Endothelial cell of umbilical vein (primary cell): ENCODE data around the gene PLEKHO1. TPM values are rescaled to one million over a fixed set of nuclear protein-coding genes. Genes with fewer than 3 reads are reported as not detected.
"Not testable (repeated sequence)": the region's sequence is repeated elsewhere in the genome, so short reads cannot be mapped to it uniquely, and the experiment has no call there.

Experiments
- BruUV-seq: library from RNA; stranded (reverse); fragments of 400-500 nt; replicated peaks from 2 replicates; lab custom pipeline; 2021; lab: Mats Ljungman, UMichigan
- CTCF ChIA-PET: fragments of 300-600, 350-600 bp; sonication (Branson Sonifier 250); formaldehyde crosslinking; loops from one replicate; lab custom pipeline; 2021; ENCODE audit warnings: antibody characterized with exemption, inconsistent platforms; lab: Charles Lee
- POLR2A ChIA-PET: fragments of 300-600, 350-600 bp; sonication (Branson Sonifier 250); formaldehyde crosslinking; loops from one replicate; lab custom pipeline; 2021; ENCODE audit warnings: antibody characterized with exemption, inconsistent platforms; lab: Charles Lee
- DNase-seq: peaks from one replicate; pipeline ENCODE4 v3.0.0-alpha.2; 2011; ENCODE audit warnings: low read depth, low spot score
- FAIRE-seq: peaks from 2 replicates; lab custom pipeline; 2011; peaks lifted over from hg19 to GRCh38; lab: Jason Lieb, UNC
- H2AFZ ChIP-seq: 2 replicates; pipeline ENCODE4 v1.6.0; 2012; ENCODE audit warnings: low read depth, low read length, control low read depth, inconsistent platforms
- H3K27ac ChIP-seq: 2 replicates; pipeline ENCODE4 v1.5.1; 2011; ENCODE audit warnings: low read depth, mild to moderate bottlenecking, control low read depth, low read length, moderate library complexity; ENCODE audit not compliant: insufficient read depth
- H3K27me3 ChIP-seq, 2 experiments: 2 replicates each; pipeline versions ENCODE4 v1.6.0 to v1.6.1; 2011; ENCODE audit warnings: low read length in 2 of 2, mixed read lengths in 1 of 2; ENCODE audit not compliant: control insufficient read depth in 2 of 2, insufficient read depth in 2 of 2
- H3K36me3 ChIP-seq, 2 experiments: 2 replicates in 1 of 2; 3 replicates in 1 of 2; pipeline ENCODE4 v1.5.1; 2011; ENCODE audit warnings: low read length in 2 of 2, mild to moderate bottlenecking in 1 of 2, moderate library complexity in 1 of 2; ENCODE audit not compliant: control insufficient read depth in 2 of 2, insufficient read depth in 2 of 2; ENCODE audit errors: extremely low read depth in 1 of 2
- H3K4me1 ChIP-seq: 3 replicates; pipeline ENCODE4 v1.5.1; 2011; ENCODE audit warnings: mild to moderate bottlenecking, low read length; ENCODE audit not compliant: control insufficient read depth, insufficient read depth; ENCODE audit errors: extremely low read depth
- H3K4me2 ChIP-seq: 2 replicates; pipeline ENCODE4 v1.6.1; 2011; ENCODE audit warnings: low read length, control low read depth, mixed read lengths; ENCODE audit not compliant: insufficient read depth
- H3K4me3 ChIP-seq, 3 experiments: fragments of 200-600 bp in 1 of 3; sonication (generic), shearing (Covaris generic) in 1 of 3; replicated peaks in 1 of 3; 2 replicates each; pipeline ENCODE4 v1.5.1; 2011 to 2016; ENCODE audit warnings: control low read depth in 3 of 3, low read length in 3 of 3, mild to moderate bottlenecking in 2 of 3, inconsistent platforms in 1 of 3, low read depth in 1 of 3, moderate library complexity in 1 of 3; ENCODE audit not compliant: insufficient read depth in 1 of 3
- H3K79me2 ChIP-seq: 2 replicates; pipeline ENCODE4 v1.6.0; 2012; ENCODE audit warnings: low read length, inconsistent platforms; ENCODE audit not compliant: control insufficient read depth, insufficient read depth
- H3K9ac ChIP-seq: replicated peaks from 2 replicates; pipeline ENCODE3; 2011; ENCODE audit warnings: low read length, control low read depth; ENCODE audit not compliant: insufficient read depth; ENCODE audit errors: extremely low read depth
- H3K9me1 ChIP-seq: replicated peaks from 3 replicates; pipeline ENCODE4 v1.6.0; 2011; ENCODE audit warnings: mild to moderate bottlenecking, low read length; ENCODE audit not compliant: control insufficient read depth, insufficient read depth; ENCODE audit errors: extremely low read depth
- H3K9me3 ChIP-seq: replicated peaks from 2 replicates; pipeline ENCODE4 v1.5.1; 2012; ENCODE audit warnings: low read length, inconsistent platforms; ENCODE audit not compliant: control insufficient read depth, insufficient read depth
- H4K20me1 ChIP-seq: replicated peaks from 2 replicates; pipeline ENCODE3; 2011; ENCODE audit warnings: mild to moderate bottlenecking, low read length; ENCODE audit not compliant: control insufficient read depth, insufficient read depth; ENCODE audit errors: extremely low read depth
- EZH2 ChIP-seq: IDR thresholded peaks from 2 replicates; pipeline ENCODE4 v1.6.1; 2012; ENCODE audit warnings: borderline replicate concordance, low read depth, mild to moderate bottlenecking, moderate library complexity, low read length, inconsistent platforms; ENCODE audit not compliant: severe bottlenecking
- FOS ChIP-seq: IDR thresholded peaks from 2 replicates; pipeline ENCODE4 v1.6.1; 2011; ENCODE audit warnings: mild to moderate bottlenecking, low read length, moderate library complexity, borderline replicate concordance; ENCODE audit not compliant: insufficient read depth
- GATA2 ChIP-seq: IDR thresholded peaks from 2 replicates; pipeline ENCODE4 v1.7.0; 2011; ENCODE audit warnings: low read depth, mild to moderate bottlenecking, moderate library complexity, mixed read lengths, low read length; ENCODE audit not compliant: insufficient read length, insufficient read depth
- JUN ChIP-seq: IDR thresholded peaks from 2 replicates; pipeline ENCODE4 v1.6.1; 2011; ENCODE audit warnings: borderline replicate concordance, low read depth; ENCODE audit not compliant: insufficient read length, insufficient read depth
- MYC ChIP-seq: IDR thresholded peaks from one replicate; pipeline ENCODE4 v1.6.1; 2011; ENCODE audit warnings: mild to moderate bottlenecking, low read depth, low read length
- POLR2A ChIP-seq: IDR thresholded peaks from 2 replicates; pipeline ENCODE4 v1.6.1; 2012; ENCODE audit warnings: low read depth, mild to moderate bottlenecking, control low read depth, low read length
- POLR2AphosphoS5 ChIP-seq: IDR thresholded peaks from 2 replicates; pipeline ENCODE4 v1.6.1; 2012; ENCODE audit warnings: low read depth, mild to moderate bottlenecking, control low read depth, low read length, moderate library complexity; ENCODE audit not compliant: insufficient read depth
- dilution Hi-C: fragments of 300-500 bp; cut with MboI; formaldehyde crosslinking; loops from one replicate; pipeline ENCODE4 v1.15.0; 2019; ENCODE audit warnings: low sequenced_read_pairs; ENCODE audit not compliant: extremely low pct_ligation_motif_present
- intact Hi-C: fragments of 100-400 bp; cut with micrococcal nuclease; formaldehyde crosslinking; loops from one replicate; pipeline ENCODE4 v1.10.0; 2022
- polyA plus RNA-seq, 4 experiments: library from polyadenylated mRNA; depleted of rRNA in 3 of 4; stranded (reverse) in 3 of 4; unstranded in 1 of 4; fragments of >200 nt; gene quantifications; 2 replicates each; pipeline versions ENCODE4 v1.2.1 to v1.2.3, GENCODE V29; 2011 to 2012; ENCODE audit warnings: missing spikeins in 1 of 4
- total RNA-seq: library from RNA; stranded (reverse); gene quantifications from 2 replicates; pipeline ENCODE4 v1.2.3, GENCODE V29; 2021
- TF ChIP-seq, protein P1 (sequence below): IDR thresholded peaks from 2 replicates; pipeline ENCODE4 v1.6.1; 2011; ENCODE audit not compliant: insufficient read depth, insufficient read length
- TF ChIP-seq, protein P2 (sequence below), 2 donors: IDR thresholded peaks; 1 replicate in 1 of 2; 2 replicates in 1 of 2; pipeline ENCODE4 v1.5.1; 2011; ENCODE audit warnings: low read length in 2 of 2, mild to moderate bottlenecking in 2 of 2, moderate library complexity in 2 of 2, control low read depth in 1 of 2, inconsistent platforms in 1 of 2, low read depth in 1 of 2; ENCODE audit not compliant: insufficient read depth in 1 of 2; ENCODE audit errors: extremely low read depth in 1 of 2

Gene PLEKHO1
- total and polyA plus RNA-seq, 2 donors (not counting 3 experiments of a cell fraction or from before 2014, with no cell fraction given): 59.8 to 101 TPM

DNA sequence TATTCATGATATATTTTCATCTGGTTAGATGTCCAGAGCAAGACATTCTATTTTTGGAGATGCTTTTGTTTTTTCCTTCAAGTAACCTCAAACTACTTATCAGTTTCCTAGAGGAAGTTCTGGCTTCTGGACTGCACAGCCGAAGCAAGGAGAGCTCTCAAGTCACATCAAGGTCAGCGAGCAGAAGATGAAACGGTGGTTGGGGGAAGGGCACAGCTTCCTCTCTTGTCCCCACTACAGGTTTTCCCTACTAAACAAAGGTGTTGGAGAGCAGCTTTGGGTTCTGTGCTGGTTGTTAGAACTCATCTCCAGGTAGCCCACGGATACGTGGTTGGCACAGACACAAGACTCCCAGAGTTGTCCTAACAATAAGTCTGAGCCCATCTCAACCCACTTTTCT lies 5.1 kb upstream of the PLEKHO1 start:
- ChIA-PET POLR2A (no interaction called here), CTCF (interaction anchor here (1.1 to 2.3 kb wide), 2 partner anchors 24 to 46 kb away, joined by 3 to 5 read pairs; no protein-coding TSS in a partner anchor)
- Histone ChIP-seq H3K36me3 (no peaks in the 10 kb centered on the region), H2AFZ (no peak overlapping the region), H3K4me3 (no peak overlapping the region), H3K9ac (no peak overlapping the region), H3K4me2 (peak overlapping the region; percentile 48), H3K9me3 (no peaks in the 10 kb centered on the region), H3K4me1 (peaks cover 44% of the 10 kb centered on the region), H3K27me3 (no peaks in the 10 kb centered on the region), H3K9me1 (no peaks in the 10 kb centered on the region), H4K20me1 (no peaks in the 10 kb centered on the region), H3K27ac (no peak overlapping the region), H3K79me2 (no peaks in the 10 kb centered on the region)
- TF ChIP-seq EZH2 (no peak), POLR2AphosphoS5 (no peak), JUN (no peak), MYC (no peak), GATA2 (no peak), FOS (no peak), POLR2A (no peak)
- TF ChIP-seq, protein P1, sequence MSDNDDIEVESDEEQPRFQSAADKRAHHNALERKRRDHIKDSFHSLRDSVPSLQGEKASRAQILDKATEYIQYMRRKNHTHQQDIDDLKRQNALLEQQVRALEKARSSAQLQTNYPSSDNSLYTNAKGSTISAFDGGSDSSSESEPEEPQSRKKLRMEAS: no peak
- TF ChIP-seq, protein P2, sequence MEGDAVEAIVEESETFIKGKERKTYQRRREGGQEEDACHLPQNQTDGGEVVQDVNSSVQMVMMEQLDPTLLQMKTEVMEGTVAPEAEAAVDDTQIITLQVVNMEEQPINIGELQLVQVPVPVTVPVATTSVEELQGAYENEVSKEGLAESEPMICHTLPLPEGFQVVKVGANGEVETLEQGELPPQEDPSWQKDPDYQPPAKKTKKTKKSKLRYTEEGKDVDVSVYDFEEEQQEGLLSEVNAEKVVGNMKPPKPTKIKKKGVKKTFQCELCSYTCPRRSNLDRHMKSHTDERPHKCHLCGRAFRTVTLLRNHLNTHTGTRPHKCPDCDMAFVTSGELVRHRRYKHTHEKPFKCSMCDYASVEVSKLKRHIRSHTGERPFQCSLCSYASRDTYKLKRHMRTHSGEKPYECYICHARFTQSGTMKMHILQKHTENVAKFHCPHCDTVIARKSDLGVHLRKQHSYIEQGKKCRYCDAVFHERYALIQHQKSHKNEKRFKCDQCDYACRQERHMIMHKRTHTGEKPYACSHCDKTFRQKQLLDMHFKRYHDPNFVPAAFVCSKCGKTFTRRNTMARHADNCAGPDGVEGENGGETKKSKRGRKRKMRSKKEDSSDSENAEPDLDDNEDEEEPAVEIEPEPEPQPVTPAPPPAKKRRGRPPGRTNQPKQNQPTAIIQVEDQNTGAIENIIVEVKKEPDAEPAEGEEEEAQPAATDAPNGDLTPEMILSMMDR (IDR thresholded peaks at IDR 0.05; ENCODE audit: extremely low read depth in 1 of 2, insufficient read depth in 1 of 2, low read depth in 1 of 2, low read length in 2 of 2): no peak
- dilution Hi-C loops: no loop called here
- FAIRE-seq (peak; percentile 76), DNase-seq (peak; percentile 48)
- intact Hi-C loops: no loop called here
- BruUV-seq: no TSS peak

DNA sequence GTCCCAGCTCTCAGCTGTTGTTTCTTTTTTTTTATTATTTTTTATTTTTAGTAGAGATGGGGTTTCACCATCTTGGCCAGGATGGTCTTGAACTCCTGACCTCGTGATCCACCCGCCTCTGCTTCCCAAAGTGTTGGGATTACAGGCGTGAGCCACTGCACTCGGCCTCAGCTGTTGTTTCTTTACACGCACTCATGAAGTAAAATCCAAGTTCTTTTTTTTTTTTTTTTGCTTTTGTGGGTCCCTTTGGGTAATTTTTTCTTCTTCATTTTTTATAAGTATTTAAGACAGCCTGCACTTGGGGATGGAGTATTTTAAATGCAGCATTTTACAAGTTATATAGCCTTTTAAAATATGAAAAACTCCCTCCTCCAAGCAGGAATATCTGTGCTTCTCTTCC lies 3.7 kb upstream of the PLEKHO1 start:
- H3K4me1 ChIP-seq: peaks cover 44% of the 10 kb centered on the region
- FAIRE-seq, H3K4me3 ChIP-seq, H2AFZ ChIP-seq, intact Hi-C loops, H3K9ac ChIP-seq, POLR2A ChIA-PET, H3K27ac ChIP-seq, H3K9me3 ChIP-seq, DNase-seq, dilution Hi-C loops, BruUV-seq, H3K9me1 ChIP-seq, H3K36me3 ChIP-seq, H4K20me1 ChIP-seq, H3K27me3 ChIP-seq, H3K4me2 ChIP-seq, H3K79me2 ChIP-seq: not testable (repeated sequence)
- CTCF ChIA-PET: interaction anchor here (2.3 kb wide), 1 partner anchor 23 kb away, joined by 5 read pairs; no protein-coding TSS in a partner anchor
